ENCODE data around the gene IL1B. TPM values are rescaled to one million over a fixed set of nuclear protein-coding genes. Genes with fewer than 3 reads are reported as not detected.

Gene IL1B
- polyA plus RNA-seq, 3 donors: 0.27 to 0.67 (median 0.47) TPM

DNA sequence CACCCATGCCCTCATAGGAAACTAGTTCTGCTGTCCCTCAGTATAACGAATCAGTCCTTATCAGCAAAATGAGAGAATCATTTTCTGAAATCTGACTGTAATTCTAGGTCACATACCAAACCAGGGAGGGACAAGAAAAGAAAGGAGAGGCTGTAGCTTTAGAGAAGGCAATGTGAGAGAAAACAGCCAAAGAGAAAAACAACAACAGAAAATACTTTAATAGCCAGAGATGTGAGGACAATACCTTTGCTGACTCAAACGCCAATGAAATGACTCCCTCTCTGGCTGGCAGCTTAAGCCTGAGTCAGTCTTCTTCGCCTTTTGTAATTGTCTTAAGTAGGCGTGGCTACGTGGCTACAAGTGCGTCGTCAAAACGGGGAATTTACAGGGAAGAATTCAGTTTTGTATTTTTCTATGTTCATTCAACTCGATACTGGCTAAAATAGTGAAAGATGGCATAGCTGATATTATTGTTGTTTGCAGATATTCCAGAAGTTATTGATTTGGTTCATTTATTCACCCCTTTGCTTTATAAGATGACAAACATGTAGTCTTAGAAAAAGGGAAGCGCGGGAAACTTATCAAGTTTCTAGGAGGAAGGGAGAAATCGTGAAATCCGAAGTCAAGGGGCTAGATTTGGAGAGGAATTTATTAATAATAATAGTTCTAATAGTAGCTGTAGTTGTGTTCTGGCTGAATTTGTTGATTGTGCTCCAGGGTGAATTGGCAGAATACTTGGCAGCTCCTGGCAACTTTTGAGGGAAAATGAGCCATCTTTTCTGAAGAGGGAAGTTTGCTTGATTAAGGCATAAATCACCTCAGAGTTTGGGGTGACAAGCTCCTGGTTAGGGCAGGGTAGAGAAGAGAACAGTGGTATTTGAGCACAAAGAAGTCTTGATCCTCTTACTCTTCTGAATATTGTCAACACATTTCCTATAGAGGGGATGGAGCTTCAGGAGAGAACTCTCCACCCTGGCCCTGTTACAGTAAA lies 52.1 kb downstream of the IL1B start, which contains the start of gene IL1A:
Gene IL1A (minus strand): TSS at position 295 of the 991 bp plus-strand sequence. CDS start 723 bp downstream, outside the sequence.
- no peak for DNase-seq

DNA sequence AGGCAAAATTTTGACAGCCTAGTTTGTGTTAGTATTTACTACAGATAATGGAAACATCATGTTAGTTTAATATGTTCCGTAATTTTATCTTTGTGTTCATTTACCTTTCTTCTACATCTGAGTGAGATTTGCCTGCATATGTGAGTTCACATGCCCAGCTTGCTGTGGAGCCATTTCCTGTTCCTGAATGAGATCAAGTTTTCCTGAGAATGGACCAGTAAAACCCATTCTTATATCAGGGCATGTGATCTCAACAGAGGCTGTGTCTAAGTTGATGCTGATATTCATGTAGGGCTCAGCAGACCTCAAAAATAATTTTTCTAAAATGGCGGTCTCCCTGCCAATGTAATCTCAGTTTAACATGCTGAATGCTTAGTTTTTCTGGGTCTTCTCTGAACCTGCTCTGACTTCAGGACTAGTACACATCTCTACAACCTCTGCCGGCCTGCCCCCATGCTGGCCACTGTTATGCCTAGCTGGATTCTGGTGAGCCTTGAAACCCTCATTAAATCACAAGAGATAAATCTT lies 53.3 kb downstream of the IL1B start:
- DNase-seq: no peak

- no peak for DNase-seq
Observed at GRCh38 chr2:112782234-112782799, 54.3 kb downstream of the IL1B start.

Other genes with a start within 250 kb of the IL1B start
- gene SLC20A1, start 190.8 kb downstream of the IL1B start, polyA plus RNA-seq (ENCODE audit: insufficient read length in 3 of 3): 10 to 100 TPM; 40.0 to 51.5 (median 49.1) TPM
- 1 to 10 TPM in 1 of 3 donors, under 1 TPM in 1, not detected in 1; 0.34 to 1.4 TPM for gene NT5DC4, start 115.8 kb downstream of the IL1B start, polyA plus RNA-seq (ENCODE audit: insufficient read length in 3 of 3)
- gene CKAP2L, start 72.2 kb downstream of the IL1B start, polyA plus RNA-seq (ENCODE audit: insufficient read length in 3 of 3): 10 to 100 TPM; 12.4 to 14.8 (median 12.9) TPM
- gene IL1A, start 52.3 kb downstream of the IL1B start, polyA plus RNA-seq (ENCODE audit: insufficient read length in 3 of 3): under 1 TPM in 2 of 3 donors, not detected in 1; 0.07 to 0.13 TPM
- gene IL37, start 74.4 kb upstream of the IL1B start, polyA plus RNA-seq (ENCODE audit: insufficient read length in 3 of 3): not detected
- gene IL36G, start 141.2 kb upstream of the IL1B start, polyA plus RNA-seq (ENCODE audit: insufficient read length in 3 of 3): under 1 TPM in 2 of 3 donors, not detected in 1; 0.23 to 0.76 TPM
- gene IL36A, start 168.7 kb upstream of the IL1B start, polyA plus RNA-seq (ENCODE audit: insufficient read length in 3 of 3): not detected
- not detected for gene IL36B, start 216.1 kb upstream of the IL1B start, polyA plus RNA-seq (ENCODE audit: insufficient read length in 3 of 3)
- not detected for gene IL36RN, start 222.4 kb upstream of the IL1B start, polyA plus RNA-seq (ENCODE audit: insufficient read length in 3 of 3)
- not detected for gene IL1F10, start 231.2 kb upstream of the IL1B start, polyA plus RNA-seq (ENCODE audit: insufficient read length in 3 of 3)

Data from renal pelvis (tissue), 4 donors.